Measurements from ENCODE around the gene DNAJB6. TPM values are rescaled to one million over a fixed set of nuclear protein-coding genes. Genes with fewer than 3 reads are reported as not detected.

The DNAJB6 gene
- polyA plus RNA-seq, 1 experiment = 188 TPM

GRCh38 chr7:157360483-157361025, 23.8 kb downstream of the DNAJB6 start:
- DNase-seq (ENCODE audit: low read depth, low spot score) = no peak
- Histone ChIP-seq H3K27me3 (ENCODE audit: control insufficient read depth, insufficient read depth, low read length) (no peaks in the 10 kb centered on the region), H3K27ac (ENCODE audit: low read depth, low read length) (no peak overlapping the region), H3K4me3 (ENCODE audit: low read depth, low read length) (no peak overlapping the region), H3K9me3 (ENCODE audit: control insufficient read depth, insufficient read depth, low read length) (no peaks in the 10 kb centered on the region)
- ChIA-PET CTCF (interaction anchor here (0.6 kb wide), 1 partner anchor 18 kb away, joined by 3 read pairs; no protein-coding TSS in a partner anchor), POLR2A (no interaction called here)
- no peak for TF ChIP-seq CTCF (IDR thresholded peaks at IDR 0.05; ENCODE audit: low read depth, low read length)

- H3K27me3 ChIP-seq (ENCODE audit: control insufficient read depth, insufficient read depth, low read length) = no peaks in the 10 kb centered on the region
- no peak for TF ChIP-seq CTCF (IDR thresholded peaks at IDR 0.05; ENCODE audit: low read depth, low read length)
- H3K4me3 ChIP-seq (ENCODE audit: low read depth, low read length) = no peak overlapping the region
- H3K27ac ChIP-seq (ENCODE audit: low read depth, low read length) = no peak overlapping the region
- H3K9me3 ChIP-seq (ENCODE audit: control insufficient read depth, insufficient read depth, low read length) = no peaks in the 10 kb centered on the region
- ChIA-PET POLR2A (no interaction called here), CTCF (no interaction called here)
- no peak for DNase-seq (ENCODE audit: low read depth, low spot score)
These were observed 24.7 kb downstream of the DNAJB6 start for GRCh38 chr7:157361537-157361936.

- no peak for DNase-seq (ENCODE audit: low read depth, low spot score)
- Histone ChIP-seq H3K27me3 (ENCODE audit: control insufficient read depth, insufficient read depth, low read length) (no peaks in the 10 kb centered on the region), H3K4me3 (ENCODE audit: low read depth, low read length) (no peak overlapping the region), H3K9me3 (ENCODE audit: control insufficient read depth, insufficient read depth, low read length) (no peaks in the 10 kb centered on the region), H3K27ac (ENCODE audit: low read depth, low read length) (no peak overlapping the region)
- CTCF ChIA-PET = interaction anchor here (0.5 to 0.9 kb wide), 2 partner anchors 24 to 30 kb away, joined by 3 to 5 read pairs; no protein-coding TSS in a partner anchor
- POLR2A ChIA-PET = no interaction called here
- no peak for TF ChIP-seq CTCF (IDR thresholded peaks at IDR 0.05; ENCODE audit: low read depth, low read length)
These were observed 25.9 kb downstream of the DNAJB6 start for GRCh38 chr7:157362729-157363128.

GRCh38 chr7:157366722-157367121, 29.9 kb downstream of the DNAJB6 start:
- no peaks in the 10 kb centered on the region for H3K9me3 ChIP-seq (ENCODE audit: control insufficient read depth, insufficient read depth, low read length)
- TF ChIP-seq CTCF (IDR thresholded peaks at IDR 0.05; ENCODE audit: low read depth, low read length) = no peak
- no peak overlapping the region for H3K27ac ChIP-seq (ENCODE audit: low read depth, low read length)
- no peaks in the 10 kb centered on the region for H3K27me3 ChIP-seq (ENCODE audit: control insufficient read depth, insufficient read depth, low read length)
- POLR2A ChIA-PET = interaction anchor here (0.9 kb wide), 1 partner anchor 10 kb away, joined by 3 read pairs; no protein-coding TSS in a partner anchor
- CTCF ChIA-PET = interaction anchor here (0.8 to 1.3 kb wide), 2 partner anchors 20 to 94 kb away, joined by 3 to 6 read pairs; no protein-coding TSS in a partner anchor
- DNase-seq (ENCODE audit: low read depth, low spot score) = no peak
- H3K4me3 ChIP-seq (ENCODE audit: low read depth, low read length) = no peak overlapping the region

- H3K9me3 ChIP-seq (ENCODE audit: control insufficient read depth, insufficient read depth, low read length) = no peaks in the 10 kb centered on the region
- H3K4me3 ChIP-seq (ENCODE audit: low read depth, low read length) = no peak overlapping the region
- CTCF ChIA-PET = no interaction called here
- no peak for TF ChIP-seq CTCF (IDR thresholded peaks at IDR 0.05; ENCODE audit: low read depth, low read length)
- H3K27ac ChIP-seq (ENCODE audit: low read depth, low read length) = no peak overlapping the region
- no peaks in the 10 kb centered on the region for H3K27me3 ChIP-seq (ENCODE audit: control insufficient read depth, insufficient read depth, low read length)
- DNase-seq (ENCODE audit: low read depth, low spot score) = no peak
- POLR2A ChIA-PET = no interaction called here
These were observed 32.2 kb downstream of the DNAJB6 start for GRCh38 chr7:157368955-157369354.
